ENCODE data around the gene TMEM183A. TPM values are rescaled to one million over a fixed set of nuclear protein-coding genes. Genes with fewer than 3 reads are reported as not detected.

TMEM183A gene
- total and polyA plus RNA-seq, 9 of the 15 experiments (the other 6 are each of a cell fraction or from before 2014, with no cell fraction given), result 23.4 to 190 (median 124) TPM

DNA sequence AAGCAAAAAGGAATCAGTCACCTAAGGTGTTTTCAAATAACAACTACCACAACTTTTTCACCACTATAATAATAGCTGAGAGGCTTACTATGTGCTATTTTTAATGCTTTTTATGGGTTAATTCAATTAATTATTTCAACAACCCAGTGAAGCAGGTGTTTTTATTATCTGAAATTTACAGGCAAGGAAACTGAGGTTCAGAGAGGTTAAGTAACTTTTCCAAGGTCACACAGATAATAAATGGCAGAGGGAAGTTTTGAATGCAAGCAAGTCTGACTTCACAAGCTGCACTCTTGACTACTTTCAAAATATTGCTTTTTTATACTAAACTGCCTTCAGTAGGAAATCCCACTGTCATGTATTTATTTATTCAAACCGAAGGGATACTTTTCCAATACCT is 4.2 kb upstream of the TMEM183A start:
- Histone ChIP-seq H3K9me3 (replicated peaks; ENCODE audit: control insufficient read depth, insufficient read depth, low read depth, low read length) (no peaks in the 10 kb centered on the region), H2AFZ (ENCODE audit: low read depth, low read length) (no peak overlapping the region), H4K20me1 (replicated peaks; ENCODE audit: control insufficient read depth, insufficient read depth, low read length) (no peaks in the 10 kb centered on the region), H3K4me1 (replicated peaks in 1 of 2; ENCODE audit: control insufficient read depth in 2 of 2, insufficient read depth in 2 of 2, low read length in 2 of 2) (peaks cover 20 to 21% of the 10 kb centered on the region in 2 experiments), H3K27ac (ENCODE audit: extremely low read depth, low read depth, low read length) (no peak overlapping the region), H3K4me2 (ENCODE audit: insufficient read depth, low read length) (no peak overlapping the region), H3K27me3 (ENCODE audit: control insufficient read depth in 2 of 2, insufficient read depth in 2 of 2, low read length in 2 of 2) (no peaks in the 10 kb centered on the region), H3K4me3 (no peak overlapping the region), H3K9me1 (ENCODE audit: control insufficient read depth, insufficient read depth, low read length) (no peaks in the 10 kb centered on the region), H3K36me3 (ENCODE audit: control insufficient read depth, insufficient read depth, low read length) (no peaks in the 10 kb centered on the region), H3K9ac (ENCODE audit: insufficient read depth in 1 of 2, low read depth in 2 of 2, low read length in 2 of 2) (no peak overlapping the region), H3K79me2 (ENCODE audit: control insufficient read depth, insufficient read depth, low read length) (peaks cover 11% of the 10 kb centered on the region)
- FAIRE-seq (no peak), DNase-seq (ENCODE audit: extremely low read depth in 1 of 4, low spot score in 3 of 4) (no peak), ATAC-seq (no peak)
- ChIA-PET CTCF (ENCODE audit: low intra/inter-chr PET ratio) (no interaction called here), POLR2A (interaction anchor here (0.7 kb wide), 1 partner anchor 177 kb away, joined by 3 read pairs; no protein-coding TSS in a partner anchor)
- no TSS peak for BruUV-seq (replicated peaks)
- in situ Hi-C loops (cut with MboI), result no loop called here
- WGBS (ENCODE audit: insufficient coverage, low coverage, missing lambda C conversion rate), result 79% methylated on average over 1 of the region's 1 CpG
- intact Hi-C loops (cut with micrococcal nuclease), result loop anchor here (10.0 kb wide), 1 partner anchor 278 kb away; no protein-coding TSS in a partner anchor
- TF ChIP-seq, protein P1, sequence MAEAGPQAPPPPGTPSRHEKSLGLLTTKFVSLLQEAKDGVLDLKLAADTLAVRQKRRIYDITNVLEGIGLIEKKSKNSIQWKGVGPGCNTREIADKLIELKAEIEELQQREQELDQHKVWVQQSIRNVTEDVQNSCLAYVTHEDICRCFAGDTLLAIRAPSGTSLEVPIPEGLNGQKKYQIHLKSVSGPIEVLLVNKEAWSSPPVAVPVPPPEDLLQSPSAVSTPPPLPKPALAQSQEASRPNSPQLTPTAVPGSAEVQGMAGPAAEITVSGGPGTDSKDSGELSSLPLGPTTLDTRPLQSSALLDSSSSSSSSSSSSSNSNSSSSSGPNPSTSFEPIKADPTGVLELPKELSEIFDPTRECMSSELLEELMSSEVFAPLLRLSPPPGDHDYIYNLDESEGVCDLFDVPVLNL (CRISPR knock-in tag; IDR thresholded peaks at IDR 0.05; ENCODE audit: low read depth), result no peak
- TF ChIP-seq NELFE (IDR thresholded peaks at IDR 0.05; ENCODE audit: insufficient read depth, insufficient read length) (no peak), JUN (IDR thresholded peaks at IDR 0.05; ENCODE audit: borderline replicate concordance, low read depth, low read length) (no peak), JUN (CRISPR knock-in tag; IDR thresholded peaks at IDR 0.05; ENCODE audit: borderline replicate concordance) (no peak), PHF21A (IDR thresholded peaks at IDR 0.05; ENCODE audit: borderline replicate concordance, low read depth) (no peak), ELF1 (tag; IDR thresholded peaks at IDR 0.05) (no peak), ZBTB8A (IDR thresholded peaks at IDR 0.05; ENCODE audit: partially characterized antibody) (no peak), MTA2 (IDR thresholded peaks at IDR 0.05; ENCODE audit: low read depth) (no peak), RAD51 (IDR thresholded peaks at IDR 0.05; ENCODE audit: borderline replicate concordance, low read depth) (no peak), CHD1 (IDR thresholded peaks at IDR 0.05; ENCODE audit: low read length) (no peak), RBM17 (IDR thresholded peaks at IDR 0.05; ENCODE audit: borderline replicate concordance, low read depth, low read length) (no peak), ZNF780A (CRISPR knock-in tag; IDR thresholded peaks at IDR 0.05) (no peak), ETS2 (tag; IDR thresholded peaks at IDR 0.05; ENCODE audit: borderline replicate concordance, poor library complexity, severe bottlenecking) (no peak), KDM1A (IDR thresholded peaks at IDR 0.05) (peak; percentile 45 to 59; a peak in 3 of 4 replicates), SRSF3 (IDR thresholded peaks at IDR 0.05; ENCODE audit: insufficient read depth, low read length) (no peak), ZFP1 (CRISPR knock-in tag; IDR thresholded peaks at IDR 0.05) (no peak), HMG20B (CRISPR knock-in tag; IDR thresholded peaks at IDR 0.05) (no peak)
- TF ChIP-seq, protein P2, sequence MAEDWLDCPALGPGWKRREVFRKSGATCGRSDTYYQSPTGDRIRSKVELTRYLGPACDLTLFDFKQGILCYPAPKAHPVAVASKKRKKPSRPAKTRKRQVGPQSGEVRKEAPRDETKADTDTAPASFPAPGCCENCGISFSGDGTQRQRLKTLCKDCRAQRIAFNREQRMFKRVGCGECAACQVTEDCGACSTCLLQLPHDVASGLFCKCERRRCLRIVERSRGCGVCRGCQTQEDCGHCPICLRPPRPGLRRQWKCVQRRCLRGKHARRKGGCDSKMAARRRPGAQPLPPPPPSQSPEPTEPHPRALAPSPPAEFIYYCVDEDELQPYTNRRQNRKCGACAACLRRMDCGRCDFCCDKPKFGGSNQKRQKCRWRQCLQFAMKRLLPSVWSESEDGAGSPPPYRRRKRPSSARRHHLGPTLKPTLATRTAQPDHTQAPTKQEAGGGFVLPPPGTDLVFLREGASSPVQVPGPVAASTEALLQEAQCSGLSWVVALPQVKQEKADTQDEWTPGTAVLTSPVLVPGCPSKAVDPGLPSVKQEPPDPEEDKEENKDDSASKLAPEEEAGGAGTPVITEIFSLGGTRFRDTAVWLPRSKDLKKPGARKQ (CRISPR knock-in tag; IDR thresholded peaks at IDR 0.05), result no peak
- TF ChIP-seq, protein P3, sequence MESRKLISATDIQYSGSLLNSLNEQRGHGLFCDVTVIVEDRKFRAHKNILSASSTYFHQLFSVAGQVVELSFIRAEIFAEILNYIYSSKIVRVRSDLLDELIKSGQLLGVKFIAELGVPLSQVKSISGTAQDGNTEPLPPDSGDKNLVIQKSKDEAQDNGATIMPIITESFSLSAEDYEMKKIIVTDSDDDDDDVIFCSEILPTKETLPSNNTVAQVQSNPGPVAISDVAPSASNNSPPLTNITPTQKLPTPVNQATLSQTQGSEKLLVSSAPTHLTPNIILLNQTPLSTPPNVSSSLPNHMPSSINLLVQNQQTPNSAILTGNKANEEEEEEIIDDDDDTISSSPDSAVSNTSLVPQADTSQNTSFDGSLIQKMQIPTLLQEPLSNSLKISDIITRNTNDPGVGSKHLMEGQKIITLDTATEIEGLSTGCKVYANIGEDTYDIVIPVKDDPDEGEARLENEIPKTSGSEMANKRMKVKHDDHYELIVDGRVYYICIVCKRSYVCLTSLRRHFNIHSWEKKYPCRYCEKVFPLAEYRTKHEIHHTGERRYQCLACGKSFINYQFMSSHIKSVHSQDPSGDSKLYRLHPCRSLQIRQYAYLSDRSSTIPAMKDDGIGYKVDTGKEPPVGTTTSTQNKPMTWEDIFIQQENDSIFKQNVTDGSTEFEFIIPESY (CRISPR knock-in tag; IDR thresholded peaks at IDR 0.05), result no peak
